Measurements from ENCODE around the gene DUSP21.

DNA sequence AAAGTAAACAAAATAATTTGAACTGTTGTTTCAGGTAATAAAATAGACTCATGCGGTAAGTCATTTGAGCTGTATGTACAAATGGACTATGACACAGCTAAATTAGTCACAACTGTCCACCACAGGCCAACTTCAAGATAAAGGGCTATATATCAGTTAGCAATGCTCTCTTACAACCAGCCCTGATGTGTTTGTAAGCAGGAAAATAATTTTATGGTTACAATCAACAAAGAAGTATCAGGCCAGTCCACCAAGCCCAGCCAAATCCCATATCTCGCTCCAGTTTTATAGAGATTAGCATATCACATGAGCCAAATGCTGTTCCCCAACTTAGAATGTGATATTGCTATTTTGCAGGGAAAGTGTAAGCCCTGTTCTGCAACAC is 511 bp upstream of the DUSP21 start:
- TF ChIP-seq, protein P1, sequence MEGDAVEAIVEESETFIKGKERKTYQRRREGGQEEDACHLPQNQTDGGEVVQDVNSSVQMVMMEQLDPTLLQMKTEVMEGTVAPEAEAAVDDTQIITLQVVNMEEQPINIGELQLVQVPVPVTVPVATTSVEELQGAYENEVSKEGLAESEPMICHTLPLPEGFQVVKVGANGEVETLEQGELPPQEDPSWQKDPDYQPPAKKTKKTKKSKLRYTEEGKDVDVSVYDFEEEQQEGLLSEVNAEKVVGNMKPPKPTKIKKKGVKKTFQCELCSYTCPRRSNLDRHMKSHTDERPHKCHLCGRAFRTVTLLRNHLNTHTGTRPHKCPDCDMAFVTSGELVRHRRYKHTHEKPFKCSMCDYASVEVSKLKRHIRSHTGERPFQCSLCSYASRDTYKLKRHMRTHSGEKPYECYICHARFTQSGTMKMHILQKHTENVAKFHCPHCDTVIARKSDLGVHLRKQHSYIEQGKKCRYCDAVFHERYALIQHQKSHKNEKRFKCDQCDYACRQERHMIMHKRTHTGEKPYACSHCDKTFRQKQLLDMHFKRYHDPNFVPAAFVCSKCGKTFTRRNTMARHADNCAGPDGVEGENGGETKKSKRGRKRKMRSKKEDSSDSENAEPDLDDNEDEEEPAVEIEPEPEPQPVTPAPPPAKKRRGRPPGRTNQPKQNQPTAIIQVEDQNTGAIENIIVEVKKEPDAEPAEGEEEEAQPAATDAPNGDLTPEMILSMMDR (IDR thresholded peaks at IDR 0.05) = no peak
- no peak for TF ChIP-seq POLR2A (IDR thresholded peaks at IDR 0.05)
